CD4-positive, alpha-beta T cell treated with Interferon gamma for 1 hour (primary cell): Measurements from ENCODE around the gene TFG.
"Not testable (repeated sequence)": the region's sequence is repeated elsewhere in the genome, so short reads cannot be mapped to it uniquely, and the experiment has no call there.

ENCODE experiments used
- DNase-seq: peaks from one replicate; pipeline ENCODE4 v3.0.0-alpha.2; 2020

Gene TFG

GRCh38 chr3:100708989-100709841, at the start of gene TFG:
TFG (plus strand) TSS chr3:100709494; CDS start chr3:100713686, 4,192 bp downstream.
- DNase-seq: peak; percentile 99

GRCh38 chr3:100661294-100661693, 48.0 kb upstream of the TFG start:
- DNase-seq: not testable (repeated sequence)

GRCh38 chr3:100662113-100662823, 47.0 kb upstream of the TFG start:
- DNase-seq: no peak

- DNase-seq: no peak
These were observed 44.1 kb upstream of the TFG start for GRCh38 chr3:100665230-100665629.

- not testable (repeated sequence) for DNase-seq
These were observed 42.6 kb upstream of the TFG start for GRCh38 chr3:100666699-100667098.

GRCh38 chr3:100667316-100667715, 42.0 kb upstream of the TFG start:
- not testable (repeated sequence) for DNase-seq

GRCh38 chr3:100670995-100671394, 38.3 kb upstream of the TFG start:
- DNase-seq: not testable (repeated sequence)

GRCh38 chr3:100681496-100681895, 27.8 kb upstream of the TFG start:
- no peak for DNase-seq

- no peak for DNase-seq
These were observed 27.0 kb upstream of the TFG start for GRCh38 chr3:100682056-100682853.

GRCh38 chr3:100682854-100683760, 26.2 kb upstream of the TFG start:
- no peak for DNase-seq

- no peak for DNase-seq
These were observed 16.1 kb upstream of the TFG start for GRCh38 chr3:100693225-100693624.

GRCh38 chr3:100695696-100696095, 13.6 kb upstream of the TFG start:
- no peak for DNase-seq

GRCh38 chr3:100696161-100696560, 13.1 kb upstream of the TFG start:
- DNase-seq: no peak

GRCh38 chr3:100697172-100697571, 12.1 kb upstream of the TFG start:
- no peak for DNase-seq

- no peak for DNase-seq
These were observed 11.5 kb upstream of the TFG start for GRCh38 chr3:100697723-100698285.

- DNase-seq: no peak
These were observed 10.6 kb upstream of the TFG start for GRCh38 chr3:100698736-100699135.

GRCh38 chr3:100700708-100701107, 8.6 kb upstream of the TFG start:
- DNase-seq: no peak

GRCh38 chr3:100702082-100702979, 7.0 kb upstream of the TFG start:
- DNase-seq: no peak

- no peak for DNase-seq
These were observed 6.3 kb upstream of the TFG start for GRCh38 chr3:100702980-100703345.

GRCh38 chr3:100703865-100704264, 5.4 kb upstream of the TFG start:
- DNase-seq: no peak

GRCh38 chr3:100706365-100706764, 2.9 kb upstream of the TFG start:
- no peak for DNase-seq
